Lower lobe of right lung (tissue), 2 donors: ENCODE results near the gene HUWE1. TPM values are rescaled to one million over a fixed set of nuclear protein-coding genes. Genes with fewer than 3 reads are reported as not detected.
"Not testable (repeated sequence)": the region's sequence is repeated elsewhere in the genome, so short reads cannot be mapped to it uniquely, and the experiment has no call there.

Experiments used
- ATAC-seq, 2 donors: fragments of 200-7000 bp; cut with Tn5 transposase; one replicate each; pipeline ENCODE4 v1.9.1; 2020 to 2022; ENCODE audit warnings: mild to moderate bottlenecking in 2 of 2, moderate library complexity in 2 of 2
- DNase-seq: peaks from one replicate; pipeline ENCODE4 v3.0.0-alpha.2; 2020
- H3K27ac ChIP-seq: fragments of 200-600 bp; one replicate; pipeline ENCODE4 v1.8.0; 2022
- H3K27me3 ChIP-seq: fragments of 200-600 bp; one replicate; pipeline ENCODE4 v1.8.0; 2022; ENCODE audit warnings: low read depth
- H3K36me3 ChIP-seq: fragments of 200-600 bp; one replicate; pipeline ENCODE4 v1.8.0; 2022; ENCODE audit warnings: mild to moderate bottlenecking
- H3K4me1 ChIP-seq: fragments of 200-600 bp; one replicate; pipeline ENCODE4 v1.8.0; 2022
- H3K4me3 ChIP-seq: fragments of 200-600 bp; one replicate; pipeline ENCODE4 v1.8.0; 2022; ENCODE audit warnings: mild to moderate bottlenecking
- H3K9me3 ChIP-seq: fragments of 200-600 bp; one replicate; pipeline ENCODE4 v1.8.0; 2022
- intact Hi-C: fragments of 100-400 bp; cut with DNase I; formaldehyde crosslinking; loops from one replicate; pipeline ENCODE4 v1.11.0; 2022
- total RNA-seq: library from RNA; stranded (reverse); fragmentation: NEBNext Ultra II Directional; extraction: Animal tissue kit (Norgen Biotek cat#: 25700); gene quantifications from one replicate; pipeline ENCODE4 v1.2.1, GENCODE V29; 2021
- TF ChIP-seq, protein P1 (sequence below): fragments of 200-600 bp; IDR thresholded peaks from one replicate; pipeline ENCODE4 v1.8.0; 2022; ENCODE audit warnings: antibody characterized with exemption, mild to moderate bottlenecking
- donor health status: DM: no; HTN: yes; CAD: no; lungs with severe emphysema.

HUWE1 gene
- total RNA-seq, 1 donor from 2014 or later = 162 TPM

DNA sequence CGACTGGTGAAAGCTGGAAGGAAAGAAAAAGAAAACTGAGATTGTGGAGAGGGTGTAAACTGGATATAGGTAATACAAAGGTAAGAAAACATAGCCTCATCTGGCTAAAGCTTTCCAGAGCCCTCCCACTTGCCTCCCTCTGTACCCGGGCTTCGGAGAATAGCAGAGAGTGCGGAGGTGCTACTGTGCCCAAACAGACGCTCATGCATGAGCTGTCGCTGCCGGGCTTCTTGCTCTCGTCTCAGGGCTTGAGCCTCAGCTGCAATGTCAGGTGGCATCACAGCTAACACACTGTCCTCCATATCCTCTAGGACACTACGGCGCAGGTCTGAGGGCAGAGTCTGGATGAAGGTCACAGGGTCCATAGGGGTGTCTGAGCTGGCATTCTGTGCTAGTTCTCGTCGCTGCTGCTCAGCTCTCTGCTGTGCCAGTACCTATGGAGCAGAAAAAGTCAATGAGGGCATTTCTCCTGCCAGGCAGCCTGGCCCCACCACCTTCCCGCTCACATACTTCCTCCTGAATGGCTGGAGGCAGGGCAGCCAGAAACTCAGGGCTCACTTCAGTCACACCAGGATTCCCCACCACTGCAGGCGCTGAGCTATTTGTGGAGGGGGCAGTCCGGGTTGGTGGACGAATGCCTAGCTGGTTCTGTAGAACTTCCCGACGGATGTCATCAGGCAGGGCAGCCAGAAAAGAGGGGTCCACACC, 135.6 kb downstream of the HUWE1 start:
- Histone ChIP-seq H3K4me3 (no peak overlapping the region), H3K27ac (no peak overlapping the region), H3K36me3 (peaks cover 98% of the 10 kb centered on the region), H3K27me3 (no peaks in the 10 kb centered on the region), H3K9me3 (no peaks in the 10 kb centered on the region), H3K4me1 (no peaks in the 10 kb centered on the region)
- intact Hi-C loops = no loop called here
- no peak for DNase-seq
- ATAC-seq = no peak
- TF ChIP-seq, protein P1, sequence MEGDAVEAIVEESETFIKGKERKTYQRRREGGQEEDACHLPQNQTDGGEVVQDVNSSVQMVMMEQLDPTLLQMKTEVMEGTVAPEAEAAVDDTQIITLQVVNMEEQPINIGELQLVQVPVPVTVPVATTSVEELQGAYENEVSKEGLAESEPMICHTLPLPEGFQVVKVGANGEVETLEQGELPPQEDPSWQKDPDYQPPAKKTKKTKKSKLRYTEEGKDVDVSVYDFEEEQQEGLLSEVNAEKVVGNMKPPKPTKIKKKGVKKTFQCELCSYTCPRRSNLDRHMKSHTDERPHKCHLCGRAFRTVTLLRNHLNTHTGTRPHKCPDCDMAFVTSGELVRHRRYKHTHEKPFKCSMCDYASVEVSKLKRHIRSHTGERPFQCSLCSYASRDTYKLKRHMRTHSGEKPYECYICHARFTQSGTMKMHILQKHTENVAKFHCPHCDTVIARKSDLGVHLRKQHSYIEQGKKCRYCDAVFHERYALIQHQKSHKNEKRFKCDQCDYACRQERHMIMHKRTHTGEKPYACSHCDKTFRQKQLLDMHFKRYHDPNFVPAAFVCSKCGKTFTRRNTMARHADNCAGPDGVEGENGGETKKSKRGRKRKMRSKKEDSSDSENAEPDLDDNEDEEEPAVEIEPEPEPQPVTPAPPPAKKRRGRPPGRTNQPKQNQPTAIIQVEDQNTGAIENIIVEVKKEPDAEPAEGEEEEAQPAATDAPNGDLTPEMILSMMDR = no peak

DNA sequence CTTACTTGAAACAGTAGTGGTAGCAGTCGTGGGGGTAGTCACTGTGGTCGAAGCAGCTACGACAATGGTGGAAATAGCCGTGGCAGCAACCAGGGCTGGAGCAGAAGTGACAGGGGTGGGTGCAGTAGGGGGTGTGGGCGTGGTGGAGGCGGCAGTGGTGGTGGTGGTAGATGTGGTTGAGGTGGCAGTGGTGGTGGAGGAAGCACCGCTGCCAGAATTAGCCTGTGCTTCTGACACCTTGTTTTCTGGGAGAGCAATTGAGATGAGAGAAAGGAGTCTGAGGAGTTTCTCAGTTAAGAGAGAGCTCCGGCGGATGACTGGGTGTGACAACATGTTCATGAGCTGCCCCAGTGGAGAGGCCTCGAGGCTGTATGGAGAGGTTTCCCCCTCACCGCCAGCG, 138.9 kb downstream of the HUWE1 start:
- no peak for ATAC-seq
- intact Hi-C loops = no loop called here
- Histone ChIP-seq H3K27ac (no peak overlapping the region), H3K4me3 (no peak overlapping the region), H3K9me3 (no peaks in the 10 kb centered on the region), H3K4me1 (no peaks in the 10 kb centered on the region), H3K27me3 (no peaks in the 10 kb centered on the region), H3K36me3 (peaks cover 99% of the 10 kb centered on the region)
- DNase-seq = no peak
- TF ChIP-seq, protein P1 = no peak

DNA sequence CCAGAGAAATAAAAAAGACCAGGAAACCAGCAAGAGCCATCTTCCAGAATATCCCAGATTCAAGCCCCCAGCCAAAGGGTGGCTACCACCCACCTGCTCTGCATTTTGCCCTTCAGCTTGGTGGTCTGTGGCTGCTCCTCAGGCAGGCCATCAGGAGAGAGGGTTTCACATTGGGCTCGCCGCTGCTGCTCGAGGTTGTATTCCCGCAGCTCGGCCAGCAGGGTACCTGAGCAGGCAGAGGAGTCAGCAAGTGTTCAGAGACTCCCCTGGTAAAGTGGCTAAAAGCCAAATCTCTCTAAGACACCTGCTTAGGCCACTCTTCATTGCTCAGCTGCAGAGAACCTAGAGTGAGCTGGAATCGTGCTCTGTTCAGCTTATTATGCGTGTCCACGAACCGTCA, 141.6 kb downstream of the HUWE1 start:
- Histone ChIP-seq H3K4me1 (no peaks in the 10 kb centered on the region), H3K27ac (no peak overlapping the region), H3K27me3 (no peaks in the 10 kb centered on the region), H3K4me3 (no peak overlapping the region), H3K36me3 (peaks cover 97% of the 10 kb centered on the region), H3K9me3 (no peaks in the 10 kb centered on the region)
- intact Hi-C loops = no loop called here
- DNase-seq = no peak
- no peak for ATAC-seq
- TF ChIP-seq, protein P1 = no peak

GRCh38 chrX:53538781-53539180, 147.7 kb downstream of the HUWE1 start:
- peaks cover 97% of the 10 kb centered on the region for H3K36me3 ChIP-seq
- intact Hi-C loops = no loop called here
- no peak overlapping the region for H3K27ac ChIP-seq
- no peak overlapping the region for H3K4me3 ChIP-seq
- ATAC-seq (no peak), DNase-seq (no peak)
- TF ChIP-seq, protein P1 = no peak
- no peaks in the 10 kb centered on the region for H3K4me1 ChIP-seq
- H3K9me3 ChIP-seq = no peaks in the 10 kb centered on the region
- H3K27me3 ChIP-seq = no peaks in the 10 kb centered on the region

- H3K4me1 ChIP-seq, DNase-seq, H3K27me3 ChIP-seq, intact Hi-C loops, ATAC-seq, H3K4me3 ChIP-seq, H3K27ac ChIP-seq, H3K9me3 ChIP-seq: not testable (repeated sequence)
- H3K36me3 ChIP-seq = peaks cover 37% of the 10 kb centered on the region
These were observed 155.1 kb downstream of the HUWE1 start for GRCh38 chrX:53531255-53531966.

- TF ChIP-seq, protein P1 = no peak
- Histone ChIP-seq H3K4me1 (no peaks in the 10 kb centered on the region), H3K36me3 (no peaks in the 10 kb centered on the region), H3K27ac (no peak overlapping the region), H3K9me3 (no peaks in the 10 kb centered on the region), H3K27me3 (no peaks in the 10 kb centered on the region), H3K4me3 (no peak overlapping the region)
- intact Hi-C loops = no loop called here
- DNase-seq (no peak), ATAC-seq (no peak)
These were observed 159.5 kb downstream of the HUWE1 start for GRCh38 chrX:53526999-53527398.
